HCT116 (cell line): ENCODE data around the gene COA1.

Source experiments
- ATF3 ChIP-seq: IDR thresholded peaks from 2 replicates; pipeline ENCODE4 v1.6.1; 2012
- CBX3 ChIP-seq: IDR thresholded peaks from 2 replicates; pipeline ENCODE4 v1.6.1; 2012; ENCODE audit warnings: low read depth
- CEBPB ChIP-seq: IDR thresholded peaks from 2 replicates; pipeline ENCODE4 v1.6.1; 2012; ENCODE audit warnings: low read depth
- EGR1 ChIP-seq: IDR thresholded peaks from 2 replicates; pipeline ENCODE4 v1.6.1; 2012; ENCODE audit warnings: low read depth
- EZH2 ChIP-seq: fragments of 200-600 bp; sonication (generic); IDR thresholded peaks from 2 replicates; pipeline ENCODE4 v1.6.1; 2017; ENCODE audit warnings: antibody characterized with exemption, mixed run types
- EZH2phosphoT487 ChIP-seq: fragments of 200-600 bp; IDR thresholded peaks from 2 replicates; pipeline ENCODE4 v1.6.1; 2018; ENCODE audit warnings: antibody characterized with exemption, borderline replicate concordance
- JUND ChIP-seq: IDR thresholded peaks from 2 replicates; pipeline ENCODE4 v1.6.1; 2012
- POLR2A ChIP-seq: IDR thresholded peaks from 2 replicates; pipeline ENCODE4 v1.7.0; 2011; ENCODE audit warnings: borderline replicate concordance; ENCODE audit not compliant: insufficient read depth, insufficient read length; ENCODE audit errors: extremely low read depth
- POLR2AphosphoS5 ChIP-seq: IDR thresholded peaks from 2 replicates; pipeline ENCODE4 v1.6.1; 2011; ENCODE audit warnings: mild to moderate bottlenecking, low read depth, low read length, moderate library complexity
- REST ChIP-seq: IDR thresholded peaks from 2 replicates; pipeline ENCODE4 v1.6.1; 2012; ENCODE audit warnings: low read depth
- SRF ChIP-seq: IDR thresholded peaks from 2 replicates; pipeline ENCODE4 v1.6.1; 2012; ENCODE audit warnings: low read depth
- TCF7L2 ChIP-seq: IDR thresholded peaks from 2 replicates; pipeline ENCODE4 v1.7.0; 2011; ENCODE audit warnings: borderline replicate concordance, inconsistent platforms; ENCODE audit not compliant: insufficient read depth, insufficient read length; ENCODE audit errors: extremely low read depth
- TF ChIP-seq, protein P1 (sequence below), 3 experiments: fragments of 200-600 bp in 1 of 3; sonication (generic) in 1 of 3; IDR thresholded peaks in 2 of 3; conservative IDR thresholded peaks in 1 of 3; 2 replicates each; pipeline ENCODE4 v1.5.1; 2012 to 2017; ENCODE audit warnings: low read depth in 2 of 3, low read length in 2 of 3, antibody characterized with exemption in 1 of 3, borderline replicate concordance in 1 of 3, control low read depth in 1 of 3, mild to moderate bottlenecking in 1 of 3, mixed read lengths in 1 of 3, mixed run types in 1 of 3, moderate library complexity in 1 of 3; ENCODE audit not compliant: insufficient read depth in 1 of 3
- TF ChIP-seq, protein P2 (sequence below): IDR thresholded peaks from 2 replicates; pipeline ENCODE4 v1.6.1; 2012

- TF ChIP-seq TCF7L2 (no peak), REST (no peak), JUND (no peak), POLR2A (no peak), EZH2 (no peak), CEBPB (no peak), SRF (no peak), CBX3 (no peak), ATF3 (no peak), EGR1 (no peak), EZH2phosphoT487 (no peak), POLR2AphosphoS5 (no peak)
- TF ChIP-seq, protein P1, sequence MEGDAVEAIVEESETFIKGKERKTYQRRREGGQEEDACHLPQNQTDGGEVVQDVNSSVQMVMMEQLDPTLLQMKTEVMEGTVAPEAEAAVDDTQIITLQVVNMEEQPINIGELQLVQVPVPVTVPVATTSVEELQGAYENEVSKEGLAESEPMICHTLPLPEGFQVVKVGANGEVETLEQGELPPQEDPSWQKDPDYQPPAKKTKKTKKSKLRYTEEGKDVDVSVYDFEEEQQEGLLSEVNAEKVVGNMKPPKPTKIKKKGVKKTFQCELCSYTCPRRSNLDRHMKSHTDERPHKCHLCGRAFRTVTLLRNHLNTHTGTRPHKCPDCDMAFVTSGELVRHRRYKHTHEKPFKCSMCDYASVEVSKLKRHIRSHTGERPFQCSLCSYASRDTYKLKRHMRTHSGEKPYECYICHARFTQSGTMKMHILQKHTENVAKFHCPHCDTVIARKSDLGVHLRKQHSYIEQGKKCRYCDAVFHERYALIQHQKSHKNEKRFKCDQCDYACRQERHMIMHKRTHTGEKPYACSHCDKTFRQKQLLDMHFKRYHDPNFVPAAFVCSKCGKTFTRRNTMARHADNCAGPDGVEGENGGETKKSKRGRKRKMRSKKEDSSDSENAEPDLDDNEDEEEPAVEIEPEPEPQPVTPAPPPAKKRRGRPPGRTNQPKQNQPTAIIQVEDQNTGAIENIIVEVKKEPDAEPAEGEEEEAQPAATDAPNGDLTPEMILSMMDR (IDR thresholded peaks at IDR 0.05 in 2 of 3, conservative IDR thresholded peaks at IDR 0.05 in 1 of 3; ENCODE audit: borderline replicate concordance in 1 of 3, insufficient read depth in 1 of 3, low read depth in 2 of 3, low read length in 2 of 3), result 0 out of 6 replicates have a peak, but pooled peaks of 1 of the 3 experiments have one; percentile 19
- TF ChIP-seq, protein P2, sequence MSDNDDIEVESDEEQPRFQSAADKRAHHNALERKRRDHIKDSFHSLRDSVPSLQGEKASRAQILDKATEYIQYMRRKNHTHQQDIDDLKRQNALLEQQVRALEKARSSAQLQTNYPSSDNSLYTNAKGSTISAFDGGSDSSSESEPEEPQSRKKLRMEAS, result no peak
These were observed 40.6 kb upstream of the COA1 start for GRCh38 chr7:43769791-43770465.
